GM19438 (cell line): Measurements from ENCODE around the gene TCF7L1.
A peak's percentile ranks its signal among the peaks of the same experiment; 100 is the strongest.
"Not testable (repeated sequence)": the region's sequence is repeated elsewhere in the genome, so short reads cannot be mapped to it uniquely, and the experiment has no call there.

Experiments used
- ATAC-seq: cut with Tn5 transposase; IDR thresholded peaks from one replicate; pipeline ENCODE4 v1.9.1; 2021; ENCODE audit warnings: low read depth; ENCODE audit not compliant: unreplicated experiment

The TCF7L1 gene

DNA sequence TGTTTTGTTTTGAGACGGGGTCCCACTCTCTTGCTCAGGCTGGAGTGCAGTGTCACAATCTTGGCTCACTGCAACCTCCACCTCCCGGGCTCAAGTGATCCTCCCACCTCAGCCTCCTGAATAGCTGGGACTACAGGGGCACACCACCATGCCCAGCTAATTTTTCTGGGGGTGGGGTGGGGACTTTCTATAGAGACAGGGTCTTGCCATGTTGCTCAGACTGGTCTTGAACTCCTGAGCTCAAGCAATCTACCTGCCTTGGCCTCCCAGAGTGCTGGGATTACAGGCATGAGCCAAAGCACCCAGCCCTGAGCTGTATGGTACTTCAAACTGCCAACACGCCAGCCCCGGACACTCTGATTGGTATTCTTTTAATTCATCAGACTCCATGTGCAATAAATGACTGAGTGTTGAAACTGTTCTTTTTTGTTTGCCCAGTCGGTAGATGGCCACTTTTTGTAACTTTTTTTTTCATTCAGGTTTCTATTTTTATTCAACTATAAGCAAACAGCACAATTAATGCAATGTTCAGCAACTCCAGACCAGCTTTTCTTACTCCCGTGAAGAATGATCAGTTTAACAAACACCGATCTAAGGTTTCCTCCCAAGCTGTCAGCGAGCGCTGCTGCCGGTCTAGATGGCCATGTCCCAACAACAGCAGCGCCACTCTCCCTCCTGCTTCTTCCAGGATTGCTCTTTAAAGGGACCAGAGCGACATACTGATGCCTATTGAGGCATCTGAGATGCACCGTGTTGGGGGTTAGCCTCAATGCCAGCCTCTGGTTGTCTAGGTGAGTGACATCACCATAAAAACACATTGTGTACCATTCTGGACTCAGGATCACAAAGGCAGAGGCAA is 207.1 kb downstream of the TCF7L1 start:
- ATAC-seq, result no peak

DNA sequence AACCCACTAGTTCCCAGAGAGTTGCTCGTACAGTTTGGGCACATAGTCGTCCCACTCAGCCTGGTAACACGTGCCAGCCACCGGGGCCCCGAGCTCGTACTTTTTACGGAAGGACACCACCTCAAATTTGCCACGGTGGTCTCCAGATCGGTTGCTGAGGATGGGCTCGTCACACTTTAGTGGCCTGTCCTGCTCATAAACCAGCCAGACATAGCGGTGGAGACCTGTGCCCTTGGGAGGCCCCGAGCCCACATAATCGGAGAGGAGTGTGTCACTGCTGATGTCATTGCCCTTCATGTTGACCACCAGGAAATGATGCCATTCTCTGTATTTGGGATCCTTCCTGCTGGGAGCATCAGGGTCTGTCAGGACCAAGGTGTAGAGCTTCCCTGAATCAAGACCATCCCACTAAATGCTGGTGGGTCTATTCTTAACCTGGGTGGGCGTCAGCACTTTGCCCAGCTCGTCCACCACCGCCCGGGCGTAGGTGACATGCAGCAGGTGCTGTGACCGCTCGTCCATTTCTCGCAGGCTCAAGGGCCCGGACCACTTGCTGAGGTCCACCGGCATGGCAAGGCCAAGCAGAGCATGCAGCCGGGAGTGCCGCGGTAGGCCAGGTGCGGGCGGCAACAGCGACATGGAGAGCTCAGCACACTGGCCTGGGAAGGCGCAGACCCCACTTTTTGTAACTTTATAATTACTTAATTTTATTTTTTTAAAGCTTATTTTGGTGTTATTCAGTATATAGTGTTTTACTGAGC is 208.3 kb downstream of the TCF7L1 start:
- no peak for ATAC-seq

- ATAC-seq, result no peak
Measured at GRCh38 chr2:85342156-85342555, 209.0 kb downstream of the TCF7L1 start.

DNA sequence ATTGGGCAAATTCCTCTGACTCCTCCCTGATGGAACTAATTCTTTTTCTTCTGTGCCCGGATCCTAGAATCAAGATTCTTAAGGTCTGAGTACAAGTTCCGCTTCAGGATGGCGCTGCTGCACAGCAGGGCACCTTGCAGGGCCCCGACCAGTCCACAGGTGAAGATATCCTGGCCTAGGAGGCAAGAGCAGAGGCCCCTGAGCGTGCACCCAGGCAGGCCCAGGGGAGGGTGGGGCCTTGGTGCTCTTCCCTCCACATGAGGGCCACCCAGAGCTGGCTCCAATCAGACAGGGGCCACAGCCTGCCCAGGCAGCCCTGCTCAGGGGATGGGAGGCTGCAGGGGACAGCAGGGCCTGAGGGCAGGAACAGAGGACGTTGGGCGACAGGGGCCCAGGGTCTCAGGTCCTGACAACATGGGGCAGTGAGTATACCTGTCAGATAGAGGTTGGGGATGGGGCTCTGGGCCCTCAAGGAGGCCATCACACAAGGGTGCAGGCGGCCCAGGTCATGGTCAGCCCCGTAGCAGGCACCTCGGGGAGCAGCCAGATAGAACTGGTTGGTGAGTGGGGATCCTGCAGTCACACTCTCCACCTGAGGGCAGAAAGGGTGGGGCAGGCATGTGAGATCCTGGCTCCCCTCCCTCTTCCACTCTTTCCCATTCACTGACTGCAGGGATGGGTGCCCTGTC is 210.2 kb downstream of the TCF7L1 start:
- not testable (repeated sequence) for ATAC-seq

DNA sequence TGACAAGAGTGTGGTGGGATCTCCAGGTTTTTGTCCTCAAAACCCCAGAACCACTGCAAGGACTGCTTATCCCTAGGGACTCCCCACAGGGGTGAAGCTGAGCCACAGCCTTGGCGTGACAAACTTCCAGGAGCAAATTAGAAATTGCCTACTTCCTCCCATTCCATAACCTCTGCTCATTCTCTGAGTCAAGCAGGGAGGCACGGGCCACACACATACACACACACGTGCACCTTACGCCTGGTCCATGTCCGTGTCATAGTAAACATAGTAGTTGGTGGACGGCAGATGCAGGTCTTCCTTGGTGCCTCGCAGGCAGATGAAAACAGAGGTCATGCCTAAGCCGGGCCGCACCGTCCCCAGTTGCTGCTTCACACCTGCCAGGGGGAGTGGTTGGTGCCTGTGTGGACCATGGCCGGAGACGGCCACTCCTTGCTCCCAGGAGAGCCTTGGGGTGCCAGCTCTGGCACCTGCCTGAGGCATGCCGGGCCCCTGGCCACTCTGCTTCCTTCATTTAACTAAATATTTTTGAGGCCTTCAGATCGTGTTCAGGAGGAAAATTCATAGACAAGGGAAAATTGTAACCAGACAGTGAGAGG is 211.3 kb downstream of the TCF7L1 start:
- ATAC-seq, result no peak

- no peak for ATAC-seq
Measured at GRCh38 chr2:85347599-85347998, 214.4 kb downstream of the TCF7L1 start.

DNA sequence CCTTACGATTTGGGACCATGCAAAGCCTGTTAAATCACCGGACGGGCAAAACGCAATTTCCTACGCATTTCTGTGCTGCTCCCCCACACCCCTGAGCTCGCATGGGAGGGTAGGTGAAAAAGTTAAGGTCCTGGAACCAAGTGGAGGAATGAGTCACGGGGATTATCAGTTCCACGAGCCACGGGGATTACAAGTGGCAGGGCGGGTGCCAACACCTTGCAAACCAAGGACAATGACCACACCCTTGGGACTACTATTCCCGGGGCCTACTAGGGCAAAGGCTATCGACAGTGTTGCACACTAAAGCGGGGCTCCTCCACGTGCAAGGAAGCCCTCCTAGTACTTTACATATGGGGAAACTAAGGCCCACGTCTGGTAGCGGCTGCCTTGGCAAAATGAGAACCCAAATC is 220.7 kb downstream of the TCF7L1 start:
- peak; percentile 12 for ATAC-seq

DNA sequence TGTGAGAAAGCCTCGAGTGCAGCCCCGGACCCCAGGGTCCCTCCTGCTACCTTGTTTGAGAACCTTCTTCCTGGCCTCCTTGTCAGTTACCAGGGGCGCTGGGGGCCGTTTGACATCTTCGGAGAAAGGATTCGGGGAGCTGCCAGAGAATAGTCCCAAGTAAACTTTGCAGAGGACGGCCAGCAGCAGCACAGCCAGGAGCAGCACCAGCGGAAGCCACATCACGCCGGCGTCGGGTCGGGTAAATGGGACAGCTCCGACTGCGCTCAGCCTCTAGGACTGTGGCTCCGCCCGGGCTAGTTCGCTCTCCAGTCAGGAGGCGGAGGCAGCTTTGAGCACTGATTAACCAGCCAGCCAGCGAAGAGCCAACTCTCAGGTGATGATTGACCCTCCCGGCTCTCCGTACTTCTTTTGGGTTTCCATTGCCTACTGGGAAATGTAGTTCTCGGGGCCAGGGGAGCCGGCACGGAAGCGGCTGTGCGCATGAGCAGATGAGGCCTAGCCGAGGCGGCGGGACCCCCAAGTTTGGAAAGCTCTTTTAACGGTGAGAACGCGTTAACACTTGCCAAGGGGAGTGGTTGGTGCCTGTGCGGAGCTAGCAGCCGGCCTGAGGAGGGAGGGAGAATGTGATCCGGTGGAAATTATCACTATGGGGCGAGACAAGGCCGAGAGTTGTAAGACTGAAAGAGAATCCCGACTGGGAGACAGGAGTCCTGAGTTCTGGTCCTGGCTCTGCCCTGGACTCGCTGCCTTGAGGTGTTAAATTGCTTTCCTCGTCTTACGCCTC is 221.3 kb downstream of the TCF7L1 start, which contains the start of the genes ELMOD3 and RETSAT:
TSS of gene ELMOD3 (plus strand) at position 484 of the 787 bp plus-strand sequence. CDS start 2,430 bp downstream, outside the sequence.
TSS of gene RETSAT (minus strand) at position 243 of the 787 bp plus-strand sequence. CDS start at position 222, 21 bp downstream.
- ATAC-seq, result peak; percentile 97

DNA sequence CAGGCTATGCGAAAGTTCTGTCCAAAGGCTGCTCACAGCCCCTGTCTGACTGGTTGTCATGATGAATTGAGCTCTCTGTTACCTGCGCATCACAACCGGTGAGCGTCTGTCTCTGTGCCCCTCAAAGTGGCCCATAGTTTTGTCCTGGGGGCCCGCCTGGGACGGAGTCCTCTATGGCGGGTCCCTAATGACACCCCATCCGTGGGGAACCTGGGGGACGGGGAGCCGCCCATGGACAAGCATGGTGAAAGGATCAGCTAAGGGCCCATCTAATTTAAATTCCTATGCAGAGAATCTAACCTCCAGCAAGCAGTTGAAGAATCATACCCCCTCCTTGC is 221.8 kb downstream of the TCF7L1 start:
- no peak for ATAC-seq

- ATAC-seq, result no peak
Measured at GRCh38 chr2:85355521-85355920, 222.3 kb downstream of the TCF7L1 start.

DNA sequence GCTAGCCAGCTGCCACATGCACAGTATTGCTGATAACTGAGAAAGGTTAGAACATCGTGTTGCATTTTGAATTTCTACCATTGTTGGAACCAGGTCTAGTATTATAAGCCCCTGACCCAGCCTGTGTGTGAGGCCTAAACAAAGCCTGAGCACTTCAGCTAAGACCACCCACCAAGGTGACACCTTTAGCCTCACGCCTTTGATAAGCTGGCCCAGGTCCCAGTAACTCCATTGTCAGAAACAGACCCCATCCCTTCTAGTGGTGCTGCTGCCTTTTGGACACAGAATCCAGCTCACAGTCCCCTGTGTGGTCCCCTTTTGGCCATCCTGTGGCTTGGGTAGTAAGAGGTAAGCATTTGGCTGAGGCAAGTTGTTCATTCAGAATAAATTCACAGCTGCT is 223.0 kb downstream of the TCF7L1 start:
- no peak for ATAC-seq

- ATAC-seq, result no peak
Measured at GRCh38 chr2:85357736-85358135, 224.5 kb downstream of the TCF7L1 start.
